HG03457 (cell line): ENCODE measurements around the gene SGMS1.
"Not testable (repeated sequence)": the region's sequence is repeated elsewhere in the genome, so short reads cannot be mapped to it uniquely, and the experiment has no call there.

Experiments
- ATAC-seq: cut with Tn5 transposase; IDR thresholded peaks from one replicate; pipeline ENCODE4 v1.9.1; 2021; ENCODE audit warnings: moderate number of reproducible peaks; ENCODE audit not compliant: unreplicated experiment

The SGMS1 gene

DNA sequence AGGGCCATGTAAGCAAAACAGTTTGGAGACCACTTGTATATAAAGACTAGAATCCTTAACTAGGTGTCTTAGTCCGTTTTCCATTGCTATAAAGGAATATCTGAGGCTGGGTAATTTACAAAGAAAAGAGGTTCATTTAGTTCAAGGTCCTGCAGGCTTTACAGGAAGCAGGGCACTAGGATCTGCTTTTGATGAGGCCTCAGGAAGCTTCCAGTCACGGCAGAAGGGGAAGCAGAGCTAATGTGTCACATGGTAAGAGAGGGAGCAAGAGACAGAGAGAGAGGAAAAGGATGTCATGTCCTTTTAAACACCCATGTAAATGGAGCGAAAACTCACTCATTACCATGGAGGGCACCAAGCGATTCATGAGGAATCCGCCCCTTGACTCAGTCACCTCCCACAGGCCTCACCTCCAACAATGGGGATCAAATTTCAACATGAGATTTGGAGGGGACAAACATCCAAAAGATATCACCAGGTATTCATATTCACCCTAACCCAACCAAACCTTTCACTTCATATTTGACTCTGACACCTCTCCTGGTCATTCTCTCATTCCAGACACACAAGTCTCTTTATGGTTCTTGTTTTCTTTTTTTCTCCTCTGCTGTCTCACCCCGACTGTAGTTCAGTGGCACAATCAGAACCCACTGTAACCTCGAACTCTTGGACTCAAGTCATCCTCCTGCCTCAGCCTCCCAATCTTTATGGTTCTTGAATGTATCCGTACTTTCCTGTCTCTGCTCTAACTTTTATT is 342.4 kb downstream of the SGMS1 start:
- no peak for ATAC-seq

DNA sequence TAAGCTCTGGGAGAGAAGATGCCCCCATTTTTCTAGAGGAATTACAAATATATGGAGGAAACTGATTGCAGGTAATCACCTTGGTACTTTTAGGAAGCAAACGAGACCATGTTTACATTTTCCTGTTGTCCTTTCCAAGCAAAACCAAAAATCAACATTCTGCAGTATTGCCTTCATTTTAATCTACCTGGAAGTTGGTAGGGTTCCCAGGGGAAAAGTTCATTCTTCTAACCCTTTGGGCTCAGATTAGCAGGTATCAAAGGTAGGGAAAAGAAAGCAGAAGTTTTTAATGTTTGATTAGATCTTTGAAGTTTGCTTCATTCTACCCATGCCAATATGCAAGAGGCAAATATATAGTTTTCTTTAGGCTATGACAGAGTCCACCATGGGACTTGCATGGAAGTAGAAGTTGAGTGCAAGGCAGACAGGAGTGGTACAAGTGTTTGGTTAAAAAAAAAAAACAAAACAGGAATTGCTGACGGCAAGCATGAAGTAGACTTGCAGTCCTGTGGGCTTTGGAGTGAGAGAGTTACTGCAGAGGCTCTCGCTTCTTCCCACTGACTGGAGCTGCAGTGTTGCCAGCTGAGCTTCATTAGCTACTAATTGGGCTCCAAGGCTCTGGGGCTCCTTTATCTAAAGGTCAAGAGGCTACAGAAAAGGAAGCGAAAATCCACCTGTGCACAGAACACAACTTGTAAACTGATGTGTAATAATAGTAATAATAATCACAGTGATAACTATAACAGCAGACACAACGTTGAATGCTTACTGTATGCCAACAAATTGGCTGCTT is 343.5 kb downstream of the SGMS1 start:
- no peak for ATAC-seq

DNA sequence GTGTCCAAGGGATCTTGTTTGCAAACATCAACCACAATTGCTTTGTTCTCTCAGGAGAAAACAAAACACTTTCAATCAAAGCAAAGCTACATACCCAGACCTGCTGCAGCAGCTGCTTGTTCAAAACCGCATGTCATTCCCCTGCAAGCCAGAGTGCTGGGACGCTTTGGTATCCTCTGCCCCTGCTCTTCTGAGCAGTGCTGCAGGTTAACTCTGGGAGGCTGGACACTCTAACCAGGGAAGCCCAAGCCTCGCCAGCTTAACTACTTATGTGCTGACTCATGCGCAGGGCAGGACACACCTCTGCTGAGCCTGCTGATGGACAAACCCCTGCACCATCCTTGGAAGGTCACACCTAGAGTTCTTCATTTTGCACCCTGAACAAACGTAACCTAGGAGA is 344.3 kb downstream of the SGMS1 start:
- no peak for ATAC-seq

DNA sequence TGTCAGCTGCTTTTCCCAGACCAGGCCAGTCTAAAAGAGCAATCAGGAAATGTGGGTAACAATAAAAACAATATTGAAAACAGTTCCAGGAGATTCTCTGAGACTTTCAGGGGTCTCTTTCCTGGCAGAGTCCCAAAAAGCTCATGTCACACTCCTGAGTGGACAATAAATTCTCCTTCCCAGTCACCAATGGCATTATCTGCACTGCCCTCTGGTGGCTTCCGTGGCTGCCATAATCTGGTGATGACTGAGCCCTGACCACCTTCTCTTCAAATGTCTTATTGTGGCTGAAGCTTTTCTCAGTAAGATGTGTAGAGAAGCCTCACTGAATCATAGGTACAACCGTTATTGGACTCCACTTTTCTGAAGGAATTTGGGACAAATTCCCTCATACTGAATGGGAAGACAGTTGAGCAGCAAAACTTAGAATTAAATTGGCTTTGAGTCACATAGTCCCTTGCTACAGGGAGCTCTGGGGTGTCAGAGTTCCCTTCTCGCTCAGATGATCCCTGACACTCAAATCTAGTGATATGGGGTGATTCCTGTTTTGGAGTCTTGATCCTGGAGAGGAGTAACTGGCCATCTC is 348.0 kb downstream of the SGMS1 start:
- no peak for ATAC-seq

DNA sequence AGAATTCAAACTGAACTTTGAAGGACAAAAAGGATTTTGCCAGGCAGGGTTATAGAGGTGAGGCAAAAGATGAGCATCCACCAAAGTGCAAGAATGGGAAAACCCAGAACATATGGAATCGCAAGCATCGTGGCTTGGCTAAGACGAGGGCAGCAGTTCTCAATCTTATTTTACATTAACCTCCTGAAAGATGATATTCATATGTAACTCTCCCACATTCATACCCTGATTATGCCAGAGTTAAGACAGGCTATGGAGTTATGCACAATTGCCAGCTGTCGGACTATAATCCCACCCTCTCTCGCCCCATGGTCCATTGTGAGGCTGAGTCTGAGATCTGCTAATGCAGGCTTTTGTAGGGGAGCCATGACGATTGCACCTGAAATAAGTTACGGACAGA is 351.2 kb downstream of the SGMS1 start:
- ATAC-seq, result no peak

DNA sequence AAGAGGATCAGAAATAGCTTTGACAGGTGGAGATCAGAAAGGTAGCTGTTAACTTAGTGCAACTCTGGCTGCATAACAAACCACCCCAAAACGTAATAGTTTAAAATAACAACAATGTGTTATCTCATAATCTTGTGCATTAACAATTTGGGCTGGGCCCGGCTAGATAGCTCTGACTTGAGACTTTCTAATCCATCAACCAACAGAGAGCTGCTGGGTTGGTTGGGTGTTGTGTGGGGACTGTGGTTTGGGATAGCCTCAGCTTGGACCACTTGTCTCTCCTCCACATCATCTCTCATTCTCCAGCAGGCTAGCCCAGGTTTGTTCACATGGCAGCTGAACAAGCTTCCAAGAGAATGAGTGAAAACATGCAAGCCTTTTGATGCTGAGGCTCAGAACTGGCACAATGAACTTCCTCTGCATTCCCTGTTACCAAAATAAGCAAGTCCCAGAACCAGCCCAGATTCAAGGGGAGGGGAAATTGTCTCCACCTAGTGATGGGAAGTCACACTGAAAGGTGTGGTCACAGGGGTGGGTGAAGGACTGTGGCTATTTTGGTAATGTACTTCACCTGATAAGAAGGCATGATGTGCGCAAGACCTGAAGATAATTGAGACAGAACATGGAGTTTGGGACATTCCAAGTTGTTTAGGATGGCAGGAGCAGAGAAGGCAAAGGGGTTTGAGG is 352.0 kb downstream of the SGMS1 start:
- ATAC-seq, result no peak

DNA sequence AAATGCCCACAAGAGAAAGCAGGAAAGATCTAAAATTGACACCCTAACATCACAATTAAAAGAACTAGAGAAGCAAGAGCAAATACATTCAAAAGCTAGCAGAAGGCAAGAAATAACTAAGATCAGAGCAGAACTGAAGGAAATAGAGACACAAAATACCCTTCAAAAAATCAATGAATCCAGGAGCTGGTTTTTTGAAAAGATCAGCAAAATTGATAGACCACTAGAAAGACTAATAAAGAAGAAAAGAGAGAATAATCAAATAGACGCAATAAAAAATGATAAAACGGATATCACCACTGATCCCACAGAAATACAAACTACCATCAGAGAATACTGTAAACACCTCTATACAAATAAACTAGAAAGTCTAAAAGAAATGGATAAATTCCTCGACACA is 355.9 kb downstream of the SGMS1 start:
- not testable (repeated sequence) for ATAC-seq

DNA sequence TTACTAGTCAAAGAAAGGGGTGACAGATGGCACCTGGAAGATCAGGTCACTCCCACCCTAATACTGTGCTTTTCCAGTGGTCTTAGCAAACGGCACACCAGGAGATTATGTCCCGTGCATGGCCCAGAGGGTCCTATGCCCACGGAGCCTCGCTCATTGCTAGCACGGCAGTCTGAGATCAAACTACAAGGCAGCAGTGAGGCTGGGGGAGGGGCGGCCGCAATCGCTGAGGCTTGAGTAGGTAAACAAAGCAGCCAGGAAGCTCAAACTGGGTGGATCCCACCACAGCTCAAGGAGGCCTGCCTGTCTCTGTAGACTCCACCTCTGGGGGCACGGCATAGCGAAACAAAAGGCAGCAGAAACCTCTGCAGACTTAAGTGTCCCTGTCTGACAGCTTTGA is 361.1 kb downstream of the SGMS1 start:
- not testable (repeated sequence) for ATAC-seq

DNA sequence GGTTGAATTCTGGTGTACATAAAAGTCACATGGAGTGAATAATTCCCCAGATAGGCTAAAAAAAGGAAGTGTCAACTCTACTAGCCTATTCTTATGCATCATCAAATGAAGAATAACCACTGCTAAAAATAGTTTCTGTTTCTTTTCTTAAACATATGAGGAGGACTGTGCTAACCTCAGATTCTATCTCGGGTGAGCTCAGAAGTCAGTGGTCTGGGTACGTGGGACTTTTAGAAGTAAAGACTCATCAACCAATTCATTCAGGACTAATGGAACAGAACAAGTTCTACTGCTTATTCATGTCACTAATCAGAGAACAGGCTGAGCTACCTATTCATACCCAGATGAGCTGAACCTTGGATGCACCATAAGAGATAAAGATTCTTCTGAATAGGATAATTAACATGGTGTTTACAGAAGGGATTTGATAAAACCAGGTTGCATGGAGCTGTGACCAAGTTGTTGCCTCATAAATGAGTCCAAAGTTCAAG is 362.9 kb downstream of the SGMS1 start:
- ATAC-seq, result peak; percentile 99
